Activated CD8-positive, alpha-beta memory T cell treated with anti-CD3 and anti-CD28 coated beads for 4 hours (primary cell): Measurements from ENCODE around the gene RRP7A.
A peak's percentile ranks its signal among the peaks of the same experiment; 100 is the strongest.
"Not testable (repeated sequence)": the region's sequence is repeated elsewhere in the genome, so short reads cannot be mapped to it uniquely, and the experiment has no call there.

Experiments
- DNase-seq, 2 donors: peaks; one replicate each; pipeline ENCODE4 v3.0.0-alpha.2; 2020; ENCODE audit warnings: low read depth in 2 of 2

The RRP7A gene, protein sequence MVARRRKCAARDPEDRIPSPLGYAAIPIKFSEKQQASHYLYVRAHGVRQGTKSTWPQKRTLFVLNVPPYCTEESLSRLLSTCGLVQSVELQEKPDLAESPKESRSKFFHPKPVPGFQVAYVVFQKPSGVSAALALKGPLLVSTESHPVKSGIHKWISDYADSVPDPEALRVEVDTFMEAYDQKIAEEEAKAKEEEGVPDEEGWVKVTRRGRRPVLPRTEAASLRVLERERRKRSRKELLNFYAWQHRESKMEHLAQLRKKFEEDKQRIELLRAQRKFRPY

DNA sequence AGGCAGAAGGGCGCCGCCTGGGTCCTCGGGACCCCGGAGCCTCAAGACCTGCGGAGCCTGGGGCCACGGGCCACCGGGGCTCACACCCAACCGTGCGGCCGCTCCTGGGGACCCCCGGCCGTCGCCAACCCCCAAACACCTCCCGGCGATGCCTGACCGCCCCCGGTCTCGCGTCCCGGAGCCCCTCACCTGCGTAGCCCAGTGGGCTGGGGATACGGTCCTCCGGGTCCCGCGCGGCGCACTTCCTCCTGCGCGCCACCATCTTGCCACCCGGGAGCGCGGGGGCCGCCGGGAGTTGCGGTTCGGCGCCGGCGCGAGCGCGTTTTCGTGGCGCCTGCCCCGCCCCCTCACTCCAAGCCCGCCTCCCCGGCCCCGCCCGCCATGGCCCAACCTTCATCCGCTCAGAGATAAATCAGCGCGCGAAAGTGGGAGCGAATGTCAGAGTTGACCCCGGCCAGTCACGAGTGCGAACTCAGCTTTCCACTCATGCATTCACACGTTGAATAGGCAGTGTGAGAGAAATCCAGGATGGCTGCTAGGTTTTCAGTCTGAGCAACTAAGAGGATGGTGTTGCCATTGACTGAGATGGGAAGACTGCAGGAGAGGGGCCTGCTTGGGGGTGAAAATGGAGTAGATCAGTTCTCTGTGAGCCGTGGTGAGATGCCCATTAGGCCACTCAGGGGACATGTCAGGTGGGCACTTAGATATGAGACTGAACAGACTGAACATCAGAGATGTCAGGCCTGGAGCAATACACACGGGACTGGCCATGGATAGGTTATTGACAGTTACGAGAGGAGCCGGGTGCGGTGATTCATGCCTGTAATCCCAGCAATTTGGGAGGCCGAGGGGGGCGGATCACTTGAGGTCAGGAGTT lies at the start of gene RRP7A:
RRP7A (minus strand) TSS at position 272 of the 877 bp plus-strand sequence; CDS start at position 262, 10 bp downstream.
- peak; percentile 67 to 69 for DNase-seq

DNA sequence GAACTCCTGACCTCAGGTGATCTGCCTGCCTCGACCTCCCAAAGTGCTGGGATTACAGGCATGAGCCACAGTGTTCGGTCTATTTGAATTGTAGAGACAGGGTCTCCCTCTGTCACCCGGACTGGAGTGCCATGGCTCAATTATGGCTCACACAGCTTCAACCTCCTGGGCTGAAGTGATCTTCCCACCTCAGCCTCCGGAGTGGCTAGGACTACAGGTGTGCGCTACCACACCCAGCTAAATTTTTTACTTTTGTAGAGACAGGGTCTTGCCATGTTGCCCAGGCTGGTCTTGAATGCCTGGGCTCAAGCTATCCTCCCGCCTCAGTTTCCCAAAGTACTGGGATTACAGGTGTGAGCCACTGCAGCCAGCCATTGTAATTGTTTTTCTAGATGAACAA lies 48.4 kb upstream of the RRP7A start:
- not testable (repeated sequence) for DNase-seq

DNA sequence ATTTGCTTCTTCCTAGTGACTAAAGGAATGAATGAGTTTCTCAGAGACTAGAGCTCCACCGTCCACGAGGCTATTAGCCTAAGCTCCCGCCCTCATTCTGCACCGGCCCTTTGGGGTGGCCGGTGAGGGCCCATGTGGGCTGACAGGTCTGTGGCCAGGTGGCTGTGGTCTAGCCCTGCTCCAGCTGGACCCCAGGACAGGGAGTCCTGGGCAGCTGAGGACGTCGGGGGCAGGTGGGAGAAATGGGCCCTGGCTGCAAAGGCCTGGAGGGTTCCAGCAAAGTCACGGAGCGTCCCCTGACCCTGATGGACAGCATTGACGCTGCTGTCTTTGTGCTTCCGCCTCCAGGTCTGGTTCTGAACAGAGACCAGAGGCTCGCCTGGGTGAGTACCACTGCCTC lies 46.4 kb upstream of the RRP7A start:
- DNase-seq = no peak

DNA sequence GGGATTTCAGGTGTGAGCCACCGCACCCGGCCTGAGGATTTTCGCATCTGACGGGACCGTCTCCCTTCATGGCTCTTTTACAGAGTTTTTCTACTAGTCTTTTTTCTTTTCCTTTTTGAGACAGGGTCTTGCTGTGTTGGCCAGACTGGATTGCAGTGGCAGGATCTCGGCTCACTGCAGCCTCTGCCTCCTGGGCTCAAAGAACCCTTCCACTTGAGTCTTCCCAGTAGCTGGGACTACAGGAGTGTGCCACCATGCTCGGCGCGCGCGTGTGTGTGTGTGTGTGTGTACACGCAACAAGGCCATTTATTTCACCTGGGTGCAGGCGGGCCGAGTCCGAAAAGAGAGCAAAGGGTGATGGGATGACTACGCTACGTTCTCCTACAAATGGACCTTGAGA lies 45.1 kb upstream of the RRP7A start:
- DNase-seq = no peak

DNA sequence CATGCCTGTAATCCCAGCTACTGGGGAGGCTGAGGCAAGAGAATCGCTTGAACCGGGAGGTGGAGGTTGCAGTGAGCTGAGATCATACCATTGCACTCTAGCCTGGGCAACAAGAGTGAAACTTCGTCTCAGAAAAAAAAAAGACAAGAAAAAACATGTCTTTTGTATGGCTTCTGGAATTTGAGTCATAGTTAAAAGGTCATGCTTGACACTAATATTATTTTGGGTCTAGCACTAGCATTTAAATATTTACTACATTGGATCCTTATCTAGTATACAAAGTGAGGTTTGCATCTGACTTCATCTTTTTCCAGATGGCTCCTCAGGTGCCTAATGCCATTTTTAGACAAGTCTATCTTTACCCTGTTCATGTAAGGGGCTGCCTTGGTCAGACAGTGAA lies 44.3 kb upstream of the RRP7A start:
- not testable (repeated sequence) for DNase-seq

DNA sequence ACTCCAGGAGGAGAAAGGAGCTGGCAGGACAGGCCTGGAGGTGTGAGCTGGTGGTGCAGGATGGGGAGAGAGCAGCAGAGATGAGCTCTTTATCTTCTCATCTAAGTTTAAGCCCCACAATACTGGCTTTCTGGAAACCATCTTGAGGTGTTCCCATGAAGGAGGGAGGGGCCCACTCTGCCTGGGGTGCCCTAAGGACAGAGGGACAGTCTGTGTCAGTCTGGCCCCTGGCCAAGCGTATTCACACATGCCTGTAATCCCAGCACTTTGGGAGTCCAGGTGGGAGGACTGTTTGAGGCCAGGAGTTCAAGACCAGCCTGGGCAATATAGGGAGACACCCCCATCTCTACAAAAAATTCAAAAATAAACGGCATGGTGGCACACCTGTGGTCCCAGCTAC lies 43.1 kb upstream of the RRP7A start:
- DNase-seq = no peak

DNA sequence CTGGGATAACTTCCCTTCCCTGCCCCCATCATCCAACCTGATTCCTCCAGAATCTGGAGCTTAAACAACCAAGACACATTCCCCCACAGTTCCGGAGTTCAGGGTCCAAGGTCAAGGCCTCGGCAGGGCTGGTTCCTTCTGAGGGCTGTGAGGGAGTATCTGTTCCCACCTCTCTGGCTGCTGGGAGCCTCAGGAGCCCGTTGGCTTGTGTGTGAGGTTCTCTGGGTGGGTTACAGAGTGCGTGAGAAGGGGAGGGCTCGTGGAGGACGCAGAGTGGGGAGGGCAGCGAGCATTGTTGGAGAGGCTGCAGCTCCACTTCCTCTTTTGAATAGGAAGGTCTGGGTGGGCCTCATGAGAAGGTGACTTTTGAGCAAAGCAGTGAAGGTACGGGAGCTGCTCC lies 42.7 kb upstream of the RRP7A start:
- no peak for DNase-seq

DNA sequence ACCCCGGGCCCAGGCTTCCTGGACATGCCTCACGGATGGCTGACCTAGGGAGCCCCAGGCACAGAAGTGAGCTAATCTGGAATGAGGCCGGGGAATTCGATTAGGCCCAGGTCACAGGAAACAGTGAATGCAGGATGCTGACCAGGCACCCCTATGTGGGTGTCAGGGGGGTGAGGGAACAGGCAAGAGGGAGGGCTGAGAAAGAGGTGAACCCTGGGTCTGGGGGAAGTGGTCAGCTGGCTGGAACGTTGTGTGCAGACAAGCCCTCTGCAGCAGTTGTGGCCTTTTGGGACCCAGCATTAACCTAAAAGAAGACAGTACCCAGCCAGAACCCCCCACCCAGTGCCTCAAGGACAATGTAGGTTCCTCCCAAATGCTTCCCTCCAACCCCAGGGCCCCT lies 42.3 kb upstream of the RRP7A start:
- DNase-seq = no peak

DNA sequence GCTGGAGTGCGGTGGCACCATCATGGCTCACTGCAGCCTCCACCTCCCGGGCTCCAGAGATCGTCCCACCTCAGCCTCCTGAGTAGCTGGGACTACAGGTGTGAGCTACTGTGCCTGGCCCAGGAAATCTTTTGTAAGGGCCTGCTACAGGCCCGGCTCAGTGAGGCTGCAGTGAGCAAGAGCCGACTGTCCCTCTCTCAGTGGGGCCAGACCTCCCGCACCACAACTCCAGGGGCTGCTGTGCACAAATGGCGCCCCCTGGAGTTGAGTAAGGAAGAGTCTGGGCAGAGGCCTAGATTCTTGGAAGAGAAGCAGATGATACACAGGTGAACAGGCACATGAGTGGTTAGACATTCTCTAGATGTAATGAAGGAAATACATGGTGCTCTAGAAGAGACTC lies 41.2 kb upstream of the RRP7A start:
- DNase-seq = no peak

DNA sequence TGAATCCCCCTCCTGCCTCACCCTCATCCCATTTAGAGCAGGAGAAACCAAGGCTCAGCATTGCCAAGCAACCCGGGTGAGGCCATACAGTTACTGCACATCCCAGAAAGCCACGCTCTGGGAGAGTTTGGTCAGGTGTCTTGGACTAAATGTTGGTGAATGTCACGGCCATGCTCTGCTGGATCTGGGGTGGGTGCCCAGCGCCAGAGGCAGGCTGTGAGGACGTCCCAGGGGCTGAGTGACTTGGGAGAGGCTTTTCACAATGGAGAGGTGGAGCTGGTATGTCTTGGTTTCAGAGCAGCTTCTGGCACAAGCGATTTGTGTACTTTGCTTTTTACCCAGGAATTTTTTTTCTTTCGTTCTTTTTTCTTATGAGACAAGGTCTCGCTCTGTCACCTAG lies 40.8 kb upstream of the RRP7A start:
- no peak for DNase-seq

DNA sequence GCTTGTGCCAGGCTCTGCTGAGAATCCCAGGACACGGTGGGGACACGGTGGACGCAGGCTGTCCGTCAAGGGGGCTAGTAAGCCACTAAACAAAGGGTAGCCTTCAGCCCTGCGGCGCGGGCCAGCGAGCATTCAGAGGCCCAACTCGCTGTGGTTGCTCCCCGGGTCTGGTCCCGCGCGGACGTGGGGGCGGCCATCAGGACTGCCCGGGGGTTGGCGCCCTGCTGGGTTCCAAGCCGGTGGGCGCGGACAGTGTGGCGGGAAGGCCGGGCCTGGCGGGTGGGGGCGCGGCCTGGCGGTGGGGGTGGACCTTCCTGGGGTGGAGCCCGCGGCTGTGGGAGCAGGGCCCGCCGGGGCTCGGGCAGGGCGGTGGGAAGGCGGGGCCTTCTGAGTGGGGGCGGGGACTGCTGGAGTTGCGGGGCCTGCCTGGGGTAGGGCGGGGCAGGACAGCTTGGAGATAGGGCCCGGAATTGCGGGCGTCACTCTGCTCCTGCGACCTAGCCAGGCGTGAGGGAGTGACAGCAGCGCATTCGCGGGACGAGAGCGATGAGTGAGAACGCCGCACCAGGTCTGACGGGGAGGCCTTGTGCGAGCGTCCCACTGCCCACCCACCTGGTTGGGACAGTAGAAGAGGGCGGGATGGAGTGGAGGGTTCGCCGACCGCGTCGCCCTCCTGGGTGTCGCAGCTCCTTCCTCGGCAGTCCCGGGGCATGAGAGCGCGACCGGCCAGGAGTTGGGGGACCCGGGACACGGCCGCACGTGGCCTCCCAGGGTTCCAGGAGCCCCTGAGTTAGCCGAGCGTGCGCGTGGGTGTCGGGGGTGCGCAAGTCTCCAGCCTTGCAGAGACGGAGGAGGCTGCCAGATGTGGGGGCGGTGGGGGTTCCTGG lies 34.1 kb upstream of the RRP7A start, which contains the start of gene SERHL2:
SERHL2 (plus strand) TSS at position 482 of the 887 bp plus-strand sequence; CDS start at position 547, 65 bp downstream.
- DNase-seq = peak; percentile 51 to 53

DNA sequence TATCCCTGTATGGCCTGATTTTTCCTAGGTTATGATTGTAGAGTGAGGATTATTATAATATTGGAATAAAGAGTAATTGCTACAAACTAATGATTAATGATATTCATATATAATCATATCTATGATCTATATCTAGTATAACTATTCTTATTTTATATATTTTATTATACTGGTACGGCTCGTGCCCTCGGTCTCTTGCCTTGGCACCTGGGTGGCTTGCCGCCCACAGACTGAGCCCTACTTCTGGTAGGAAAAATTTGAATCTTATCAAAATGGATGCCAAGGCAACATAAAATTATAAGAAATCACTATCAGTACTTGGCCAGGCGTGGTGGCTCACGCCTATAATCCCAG lies 32.7 kb upstream of the RRP7A start:
- DNase-seq = not testable (repeated sequence)

DNA sequence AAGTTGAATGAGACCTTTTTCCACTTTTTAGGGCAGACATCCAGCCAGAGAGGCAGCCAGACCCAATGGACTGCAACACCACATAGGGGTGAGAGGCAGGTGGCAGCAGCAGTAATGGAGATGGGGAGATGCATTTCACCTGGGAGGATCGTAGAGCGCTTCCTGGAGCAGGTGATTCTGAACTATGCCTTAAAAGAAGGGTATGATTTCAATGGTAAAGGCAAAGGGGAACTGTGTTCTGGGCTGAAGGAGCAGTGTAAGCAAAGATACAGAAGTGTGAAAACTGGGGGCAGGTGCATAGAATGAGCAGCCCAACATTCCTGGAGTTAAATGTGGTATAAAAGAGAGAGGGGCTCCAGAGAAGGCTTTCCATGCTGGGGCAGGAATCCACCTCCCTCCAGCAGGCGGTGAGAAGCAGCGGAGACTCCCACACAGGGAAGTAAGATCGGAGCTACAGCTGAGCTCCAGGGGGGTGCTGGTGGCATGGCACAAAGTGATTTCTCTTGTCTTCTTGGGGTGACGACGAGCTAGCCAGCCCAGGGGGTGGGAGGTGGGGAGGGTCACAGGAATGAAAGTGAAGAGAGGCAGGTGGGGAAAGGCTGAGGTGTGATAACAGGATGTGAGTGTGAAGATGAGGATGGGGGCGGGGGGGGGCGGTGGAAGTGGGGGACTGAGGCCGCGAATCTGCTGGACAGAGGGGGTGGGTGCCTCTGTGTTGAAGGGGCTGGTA lies 29.9 kb upstream of the RRP7A start:
- DNase-seq = no peak

DNA sequence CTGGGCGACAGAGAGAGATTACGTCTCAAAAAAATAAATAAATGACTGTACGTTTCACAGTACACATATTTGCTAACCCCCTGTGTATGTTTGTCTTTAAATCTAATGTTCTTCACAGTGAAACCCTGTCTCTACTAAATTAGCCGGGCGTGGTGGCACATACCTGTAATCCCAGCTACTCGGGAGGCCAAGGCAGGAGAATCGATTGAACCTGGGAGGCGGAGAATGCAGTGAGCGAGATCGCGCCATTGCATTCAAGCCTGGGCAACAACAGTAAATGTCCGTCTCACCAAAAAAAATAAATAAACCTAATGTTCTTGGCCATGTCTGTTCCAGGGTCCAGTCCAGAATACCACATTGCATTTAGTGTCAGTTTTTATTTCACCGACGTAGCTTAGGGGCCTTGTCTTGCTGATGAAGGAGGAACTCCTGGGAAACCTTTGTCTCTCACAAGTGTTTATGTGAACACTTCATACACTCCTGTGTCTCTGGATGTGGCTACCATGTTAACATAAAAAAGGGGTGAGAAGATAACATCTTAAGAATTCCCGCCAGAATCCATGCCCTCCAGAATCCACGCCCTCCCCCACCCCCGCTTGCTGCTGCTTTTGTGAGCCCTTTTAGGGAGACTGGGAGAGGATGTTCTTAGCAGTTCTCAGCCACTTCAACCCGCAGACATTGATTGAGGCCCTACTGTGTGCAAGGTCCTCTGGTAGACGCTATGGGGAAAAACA lies 29.2 kb upstream of the RRP7A start:
- DNase-seq = no peak

DNA sequence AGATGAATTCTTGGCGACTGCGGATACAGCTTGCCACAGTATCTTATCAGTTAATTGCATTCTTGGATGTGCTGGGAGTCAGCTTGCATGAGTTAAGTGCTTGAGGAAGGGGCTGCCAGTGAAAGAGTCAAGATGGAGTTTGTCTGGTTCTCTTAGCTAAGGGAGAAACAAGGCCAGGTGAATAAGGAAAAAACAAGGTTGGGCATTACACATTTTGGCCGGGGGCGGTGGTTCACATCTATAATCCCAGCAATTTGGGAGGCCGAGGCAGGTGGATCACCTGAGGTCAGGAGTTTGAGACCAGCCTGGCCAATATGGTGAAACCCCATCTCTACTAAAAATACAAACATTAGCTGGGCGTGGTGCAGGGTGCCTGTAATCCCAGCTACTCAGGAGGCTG lies 28.5 kb upstream of the RRP7A start:
- not testable (repeated sequence) for DNase-seq

DNA sequence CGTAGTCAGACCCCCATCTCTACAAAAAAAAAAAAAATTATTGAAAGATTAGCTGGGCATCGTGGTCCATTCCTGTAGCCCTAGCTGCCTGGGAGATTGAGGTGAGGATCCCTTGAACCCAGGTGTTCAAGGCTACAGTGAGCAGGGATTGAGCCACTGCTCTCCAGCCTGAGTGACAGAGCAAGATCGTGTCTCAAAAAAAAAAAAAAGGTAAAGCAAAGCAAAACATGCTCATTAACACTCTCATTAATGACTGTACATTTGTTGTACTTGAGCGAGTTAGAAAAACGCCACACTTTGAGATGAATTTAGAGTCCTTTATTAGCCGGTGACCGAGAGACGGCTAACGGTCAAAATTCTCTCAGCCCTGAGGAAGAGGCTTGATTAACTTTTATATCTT lies 28.0 kb upstream of the RRP7A start:
- no peak for DNase-seq

DNA sequence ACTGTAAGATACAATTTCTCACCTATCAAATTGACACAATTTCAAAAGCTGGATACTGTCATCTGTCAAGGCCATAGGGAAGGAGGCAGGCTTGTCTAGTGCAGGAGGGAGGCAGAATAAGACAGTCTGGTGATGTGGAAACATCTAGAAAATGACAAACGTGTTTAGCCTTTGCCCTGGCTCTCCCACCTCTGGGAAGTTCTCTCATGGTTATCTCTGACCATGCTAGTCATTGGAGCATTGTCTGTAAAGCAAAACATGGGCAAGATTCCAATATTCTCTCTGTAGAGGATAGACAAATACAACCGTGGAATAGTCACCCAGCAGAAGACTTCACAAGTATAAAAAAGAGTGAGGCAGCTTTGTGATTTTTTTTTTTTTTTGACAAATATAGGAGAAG lies 25.1 kb upstream of the RRP7A start:
- no peak for DNase-seq

DNA sequence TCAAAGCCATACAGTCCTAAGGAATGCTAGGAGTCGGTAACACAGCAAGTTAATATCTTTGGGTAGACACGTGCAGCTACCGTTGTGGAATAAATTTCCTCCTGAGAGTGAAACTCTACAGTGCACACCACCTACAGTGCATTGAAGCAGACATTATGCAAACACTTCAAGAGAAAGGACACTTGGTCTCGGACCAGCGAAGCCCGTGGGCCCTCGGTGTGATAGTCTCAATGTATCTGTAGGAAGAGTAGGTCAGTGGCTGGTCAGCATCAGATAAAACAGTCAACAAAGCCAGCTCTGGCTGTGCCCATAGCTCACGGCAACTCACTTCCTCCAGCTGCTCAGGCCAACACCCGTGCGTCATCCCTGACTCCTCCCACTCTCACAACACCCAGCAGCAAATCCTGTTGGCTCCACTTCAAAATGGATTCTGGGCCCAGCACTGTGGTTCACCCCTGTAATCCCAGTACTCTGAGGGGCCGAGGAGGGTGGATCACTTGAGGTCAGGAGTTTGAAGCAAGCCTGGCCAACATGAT lies 19.7 kb upstream of the RRP7A start:
- DNase-seq = not testable (repeated sequence)

DNA sequence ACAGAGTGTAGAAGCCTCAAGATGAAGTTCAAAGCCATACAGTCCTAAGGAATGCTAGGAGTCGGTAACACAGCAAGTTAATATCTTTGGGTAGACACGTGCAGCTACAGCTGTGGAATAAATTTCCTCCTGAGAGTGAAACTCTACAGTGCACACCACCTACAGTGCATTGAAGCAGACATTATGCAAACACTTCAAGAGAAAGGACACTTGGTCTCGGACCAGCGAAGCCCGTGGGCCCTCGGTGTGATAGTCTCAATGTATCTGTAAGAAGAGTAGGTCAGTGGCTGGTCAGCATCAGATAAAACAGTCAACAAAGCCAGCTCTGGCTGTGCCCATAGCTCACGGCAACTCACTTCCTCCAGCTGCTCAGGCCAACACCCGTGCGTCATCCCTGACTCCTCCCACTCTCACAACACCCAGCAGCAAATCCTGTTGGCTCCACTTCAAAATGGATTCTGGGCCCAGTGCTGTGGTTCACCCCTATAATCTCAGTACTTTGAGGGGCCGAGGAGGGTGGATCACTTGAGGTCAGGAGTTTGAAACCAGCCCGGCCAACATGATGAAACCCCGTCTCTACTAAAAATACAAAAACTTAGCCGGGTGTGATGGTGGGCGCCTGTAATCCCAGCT lies 17.7 kb upstream of the RRP7A start:
- not testable (repeated sequence) for DNase-seq

DNA sequence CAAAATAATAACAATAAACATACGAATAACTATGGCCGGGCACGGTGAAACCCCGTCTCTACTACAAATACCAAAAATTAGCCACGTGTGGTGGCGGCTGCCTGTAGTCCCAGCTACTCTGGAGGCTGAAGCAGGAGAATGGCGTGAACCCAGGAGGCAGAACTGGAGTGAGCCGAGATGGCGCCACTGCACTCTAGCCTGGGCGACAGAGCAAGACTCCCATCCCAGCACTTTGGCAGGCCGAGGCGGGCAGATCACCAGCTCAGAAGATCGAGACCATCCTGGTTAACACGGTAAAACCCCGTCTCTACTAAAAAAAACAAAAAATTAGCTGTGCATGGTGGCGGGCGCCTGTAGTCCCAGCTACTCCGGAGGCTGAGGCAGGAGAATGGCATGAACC lies 17.0 kb upstream of the RRP7A start:
- DNase-seq = not testable (repeated sequence)
